H1 (cell line): ENCODE results near the gene SCYL2. TPM values are rescaled to one million over a fixed set of nuclear protein-coding genes. Genes with fewer than 3 reads are reported as not detected.

ENCODE experiments used
- CTCF ChIA-PET: fragments of 300-600 bp; sonication (Branson Sonifier 250); formaldehyde crosslinking; loops from one replicate; lab custom pipeline; 2021; ENCODE audit not compliant: partially characterized antibody; lab: Charles Lee
- POLR2A ChIA-PET: fragments of 300-600 bp; sonication (Branson Sonifier 250); formaldehyde crosslinking; loops from one replicate; lab custom pipeline; 2021; ENCODE audit warnings: inconsistent platforms; ENCODE audit not compliant: partially characterized antibody; lab: Charles Lee
- DNase-seq, 2 experiments: peaks; one replicate each; pipeline versions ENCODE4 v3.0.0 to v3.0.0-alpha.2; 2010 to 2022; ENCODE audit warnings: low spot score in 2 of 2, low read depth in 1 of 2, mixed read lengths in 1 of 2
- FAIRE-seq: peaks from 2 replicates; lab custom pipeline; 2011; peaks lifted over from hg19 to GRCh38; lab: Jason Lieb, UNC
- H2AFZ ChIP-seq: 2 replicates; pipeline ENCODE4 v1.8.1; 2012; ENCODE audit warnings: low read length, inconsistent platforms
- H2AK5ac ChIP-seq: 2 replicates; pipeline ENCODE4 v1.6.1; 2013; ENCODE audit warnings: low read depth, low read length
- H2BK120ac ChIP-seq: replicated peaks from 2 replicates; pipeline ENCODE3; 2013; ENCODE audit warnings: low read depth, low read length, inconsistent platforms
- H2BK12ac ChIP-seq: 2 replicates; pipeline ENCODE4 v1.6.1; 2013; ENCODE audit warnings: low read depth, low read length
- H2BK15ac ChIP-seq: 2 replicates; pipeline ENCODE4 v1.6.1; 2013; ENCODE audit warnings: low read length
- H2BK20ac ChIP-seq: 2 replicates; pipeline ENCODE4 v1.6.1; 2013; ENCODE audit warnings: low read length
- H2BK5ac ChIP-seq: 2 replicates; pipeline ENCODE4 v1.6.1; 2013; ENCODE audit warnings: low read depth, low read length
- H3K14ac ChIP-seq: 2 replicates; pipeline ENCODE4 v1.6.1; 2013; ENCODE audit warnings: inconsistent platforms; ENCODE audit not compliant: insufficient read length
- H3K18ac ChIP-seq: 2 replicates; pipeline ENCODE4 v1.6.1; 2013; ENCODE audit warnings: low read length; ENCODE audit errors: extremely low read depth
- H3K23ac ChIP-seq: 2 replicates; pipeline ENCODE4 v1.6.1; 2013; ENCODE audit warnings: inconsistent platforms; ENCODE audit not compliant: insufficient read length
- H3K23me2 ChIP-seq: 2 replicates; pipeline ENCODE4 v1.6.1; 2013; ENCODE audit warnings: low read depth, low read length
- H3K27ac ChIP-seq: 2 replicates; pipeline ENCODE4 v1.6.1; 2011; ENCODE audit warnings: low read depth, low read length, inconsistent platforms
- H3K27me3 ChIP-seq, 4 experiments: replicated peaks in 1 of 4; 1 replicate in 1 of 4; 2 replicates in 3 of 4; pipeline versions ENCODE4 v1.6.1 to v1.8.1; 2011 to 2013; ENCODE audit warnings: low read length in 3 of 4, mild to moderate bottlenecking in 3 of 4, inconsistent platforms in 2 of 4, mixed read lengths in 2 of 4, moderate library complexity in 1 of 4; ENCODE audit not compliant: control insufficient read depth in 3 of 4, insufficient read depth in 3 of 4; ENCODE audit errors: extremely low read depth in 1 of 4
- H3K36me3 ChIP-seq, 4 experiments: 2 replicates each; pipeline versions ENCODE4 v1.6.1 to v1.8.1; 2011 to 2013; ENCODE audit warnings: mild to moderate bottlenecking in 4 of 4, low read length in 3 of 4, moderate library complexity in 2 of 4, control low read depth in 1 of 4, inconsistent platforms in 1 of 4; ENCODE audit not compliant: insufficient read depth in 4 of 4, control insufficient read depth in 2 of 4
- H3K4ac ChIP-seq: replicated peaks from 2 replicates; pipeline ENCODE3; 2013; ENCODE audit warnings: low read length, low read depth, mixed read lengths, inconsistent platforms; ENCODE audit not compliant: insufficient read length
- H3K4me1 ChIP-seq, 4 experiments: replicated peaks in 1 of 4; 1 replicate in 1 of 4; 2 replicates in 3 of 4; pipeline versions ENCODE4 v1.6.1 to v1.8.1; 2011 to 2013; ENCODE audit warnings: low read length in 3 of 4, inconsistent platforms in 2 of 4, mixed read lengths in 1 of 4; ENCODE audit not compliant: insufficient read depth in 4 of 4, control insufficient read depth in 3 of 4
- H3K4me2 ChIP-seq, 2 experiments: 2 replicates each; pipeline versions ENCODE4 v1.6.1 to v1.8.1; 2011 to 2013; ENCODE audit warnings: low read depth in 2 of 2, low read length in 2 of 2, control low read depth in 1 of 2, inconsistent platforms in 1 of 2, mild to moderate bottlenecking in 1 of 2; ENCODE audit not compliant: insufficient read depth in 1 of 2
- H3K4me3 ChIP-seq, 4 experiments: fragments of 200-600, 300-600 bp in 1 of 4; sonication (generic), shearing (Covaris generic), sonication (Bioruptor Twin) in 1 of 4; 2 replicates each; pipeline versions ENCODE4 v1.5.1 to v1.8.1; 2011 to 2016; ENCODE audit warnings: low read length in 4 of 4, low read depth in 3 of 4, control low read depth in 2 of 4, inconsistent platforms in 2 of 4, mild to moderate bottlenecking in 2 of 4, mixed read lengths in 1 of 4, moderate library complexity in 1 of 4; ENCODE audit not compliant: insufficient read depth in 2 of 4; ENCODE audit errors: extremely low read depth in 1 of 4
- H3K56ac ChIP-seq: replicated peaks from 2 replicates; pipeline ENCODE3; 2013; ENCODE audit warnings: low read depth, mild to moderate bottlenecking, mixed read lengths, low read length, inconsistent platforms; ENCODE audit not compliant: insufficient read length
- H3K79me1 ChIP-seq: 2 replicates; pipeline ENCODE4 v1.6.1; 2013; ENCODE audit warnings: low read depth, low read length, control low read depth
- H3K79me2 ChIP-seq, 2 experiments: 2 replicates each; pipeline versions ENCODE4 v1.6.1 to v1.8.1; 2012 to 2013; ENCODE audit warnings: low read length in 2 of 2, mild to moderate bottlenecking in 2 of 2, inconsistent platforms in 1 of 2; ENCODE audit not compliant: insufficient read depth in 2 of 2, control insufficient read depth in 1 of 2
- H3K9ac ChIP-seq, 4 experiments: replicated peaks in 1 of 4; 1 replicate in 1 of 4; 2 replicates in 3 of 4; pipeline versions ENCODE4 v1.6.1 to v1.8.1; 2011 to 2013; ENCODE audit warnings: low read depth in 3 of 4, low read length in 3 of 4, control low read depth in 2 of 4, mild to moderate bottlenecking in 2 of 4, moderate library complexity in 2 of 4, inconsistent platforms in 1 of 4; ENCODE audit errors: extremely low read depth in 1 of 4
- H3K9me3 ChIP-seq, 2 experiments: 2 replicates each; pipeline versions ENCODE4 v1.6.1 to v1.8.1; 2012 to 2013; ENCODE audit warnings: mild to moderate bottlenecking in 2 of 2, moderate library complexity in 2 of 2, control low read depth in 1 of 2, inconsistent platforms in 1 of 2, low read depth in 1 of 2, low read length in 1 of 2, mixed read lengths in 1 of 2; ENCODE audit not compliant: insufficient read depth in 2 of 2
- H4K20me1 ChIP-seq, 2 experiments: replicated peaks in 1 of 2; 2 replicates each; pipeline versions ENCODE3 to v1.8.1; 2011 to 2013; ENCODE audit warnings: inconsistent platforms in 2 of 2, low read length in 2 of 2, mild to moderate bottlenecking in 1 of 2; ENCODE audit not compliant: insufficient read depth in 2 of 2, control insufficient read depth in 1 of 2
- H4K5ac ChIP-seq: 2 replicates; pipeline ENCODE4 v1.6.1; 2013; ENCODE audit warnings: low read length, low read depth, mixed read lengths, inconsistent platforms; ENCODE audit not compliant: insufficient read length
- H4K8ac ChIP-seq: 2 replicates; pipeline ENCODE4 v1.8.0; 2013; ENCODE audit warnings: mild to moderate bottlenecking, moderate library complexity, low read length, inconsistent platforms; ENCODE audit not compliant: insufficient read depth; ENCODE audit errors: extremely low read depth
- H4K91ac ChIP-seq: replicated peaks from 2 replicates; pipeline ENCODE3; 2013; ENCODE audit warnings: low read length, mixed read lengths, inconsistent platforms; ENCODE audit not compliant: insufficient read length
- BACH1 ChIP-seq: IDR thresholded peaks from 2 replicates; pipeline ENCODE4 v1.6.1; 2012; ENCODE audit warnings: low read length, improper control_type of control experiment
- BRCA1 ChIP-seq: IDR thresholded peaks from 2 replicates; pipeline ENCODE4 v1.6.1; 2012; ENCODE audit warnings: low read depth, low read length, improper control_type of control experiment
- EZH2 ChIP-seq: fragments of 200-600 bp; sonication (generic); IDR thresholded peaks from 2 replicates; pipeline ENCODE4 v1.7.1; 2012; ENCODE audit warnings: low read depth, mild to moderate bottlenecking, moderate library complexity, low read length, inconsistent platforms; ENCODE audit not compliant: severe bottlenecking
- FOSL1 ChIP-seq: IDR thresholded peaks from 2 replicates; pipeline ENCODE4 v1.6.1; 2011; ENCODE audit warnings: mild to moderate bottlenecking, low read depth, low read length, moderate library complexity; ENCODE audit not compliant: insufficient read depth
- NRF1 ChIP-seq: IDR thresholded peaks from 2 replicates; pipeline ENCODE4 v1.6.1; 2011; ENCODE audit warnings: mild to moderate bottlenecking, low read depth, low read length, improper control_type of control experiment
- PHF8 ChIP-seq: fragments of 200-600 bp; sonication (generic); conservative IDR thresholded peaks from 2 replicates; pipeline ENCODE4 v1.7.1; 2012; ENCODE audit warnings: low read depth, mild to moderate bottlenecking, inconsistent platforms, low read length, moderate library complexity
- SIN3A ChIP-seq, 2 experiments: IDR thresholded peaks in 1 of 2; conservative IDR thresholded peaks in 1 of 2; 2 replicates each; pipeline ENCODE4 v1.6.1; 2011 to 2012; ENCODE audit warnings: low read length in 2 of 2, improper control_type of control experiment in 1 of 2, low read depth in 1 of 2, mild to moderate bottlenecking in 1 of 2
- SIX5 ChIP-seq: IDR thresholded peaks from 2 replicates; pipeline ENCODE4 v1.6.1; 2011; ENCODE audit warnings: mild to moderate bottlenecking, low read depth, low read length
- SP1 ChIP-seq: IDR thresholded peaks from 2 replicates; pipeline ENCODE4 v1.6.1; 2011; ENCODE audit warnings: low read depth, low read length
- SP2 ChIP-seq: IDR thresholded peaks from 2 replicates; pipeline ENCODE4 v1.6.1; 2012; ENCODE audit warnings: mild to moderate bottlenecking, low read length, inconsistent platforms
- TAF1 ChIP-seq: IDR thresholded peaks from 2 replicates; pipeline ENCODE4 v1.6.1; 2011; ENCODE audit warnings: mild to moderate bottlenecking, low read depth, low read length
- TCF12 ChIP-seq: IDR thresholded peaks from 2 replicates; pipeline ENCODE4 v1.6.1; 2011; ENCODE audit warnings: low read depth, mild to moderate bottlenecking, low read length
- WGBS, 2 experiments: shearing (Covaris generic) in 1 of 2; methylation state at CpG; one replicate each; pipeline versions ENCODE4 v1.1.6 to v1.1.7; 2013 to 2015; ENCODE audit warnings: low lambda C conversion rate in 2 of 2, mixed read lengths in 2 of 2, inconsistent platforms in 1 of 2, low coverage in 1 of 2, missing lambda C conversion rate in 1 of 2; ENCODE audit not compliant: insufficient replicate concordance in 2 of 2, insufficient coverage in 1 of 2, insufficient read length in 1 of 2; ENCODE audit errors: extremely low coverage in 1 of 2, missing lambda C conversion rate in 1 of 2; 5-methylcytosine and 5-hydroxymethylcytosine counted together
- polyA plus RNA-seq, 7 experiments: library from polyadenylated mRNA; depleted of rRNA in 3 of 7; stranded (reverse) in 5 of 7; unstranded in 2 of 7; fragments of >200 nt in 5 of 7; fragments of 200-250 nt in 2 of 7; gene quantifications; 1 replicate in 5 of 7; 2 replicates in 1 of 7; 4 replicates in 1 of 7; pipeline versions ENCODE4 v1.2.1 to v1.2.3, GENCODE V29; 2011 to 2013; ENCODE audit warnings: missing spikeins in 2 of 7, mixed read lengths in 2 of 7
- total RNA-seq: library from RNA; stranded (reverse); fragmentation: NEBNext Ultra II Directional; extraction: Animal tissue kit (Norgen Biotek cat#: 25700); gene quantifications from 2 replicates; pipeline ENCODE4 v1.2.1, GENCODE V29; 2021

SCYL2 gene
- total and polyA plus RNA-seq, 2 of the 8 experiments (the other 6 are each of a cell fraction or from before 2014, with no cell fraction given), result 8.9 to 48.7 TPM

DNA sequence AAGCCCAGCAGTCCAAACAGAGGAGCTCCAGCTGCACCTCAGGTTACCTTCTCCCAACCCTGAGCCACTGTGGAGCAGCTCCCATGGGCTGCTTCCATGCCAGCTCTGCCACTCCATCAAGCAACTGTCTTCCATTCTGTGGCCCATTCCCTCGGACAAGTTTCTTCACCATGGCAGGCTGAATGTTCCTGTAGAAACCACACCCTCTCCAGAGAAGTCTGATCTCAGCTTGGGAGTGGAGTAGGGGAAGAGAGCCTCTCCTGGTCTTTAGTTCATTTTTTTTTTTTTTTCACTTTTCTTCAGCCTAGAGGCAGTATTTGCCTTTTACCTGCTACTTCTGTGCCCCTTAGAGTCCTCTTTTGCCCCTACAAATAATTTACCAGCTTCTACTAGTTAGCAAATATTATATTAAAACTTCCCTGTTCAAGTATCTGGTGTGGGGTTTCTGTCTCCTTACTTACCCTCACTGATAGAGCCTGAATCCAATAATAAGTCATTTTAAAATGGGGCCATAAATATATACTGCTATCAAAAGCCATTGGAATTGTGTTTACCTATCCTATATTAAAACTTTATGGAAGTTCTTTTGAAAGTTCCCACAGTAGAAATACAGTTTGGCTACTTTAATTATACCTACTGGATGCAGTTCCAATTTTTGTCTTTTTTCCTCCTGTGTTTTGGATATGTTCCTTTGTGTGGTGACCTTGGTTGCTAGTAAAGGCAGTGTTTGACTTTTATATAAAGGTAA is 78.2 kb downstream of the SCYL2 start:
- CTCF ChIA-PET, result interaction anchor here (0.8 to 6.4 kb wide), 7 partner anchors 12 to 388 kb away, joined by 3 to 94 read pairs (median 4); no protein-coding TSS in a partner anchor
- Histone ChIP-seq H2BK120ac (no peak overlapping the region), H2BK12ac (no peak overlapping the region), H3K23me2 (no peaks in the 10 kb centered on the region), H3K18ac (no peak overlapping the region), H3K27ac (no peak overlapping the region), H3K14ac (no peak overlapping the region), H3K4me2 (no peak overlapping the region), H3K4me3 (no peak overlapping the region), H3K79me2 (no peaks in the 10 kb centered on the region), H3K79me1 (no peaks in the 10 kb centered on the region), H3K56ac (no peak overlapping the region), H3K4ac (no peak overlapping the region), H4K91ac (no peak overlapping the region), H2AK5ac (no peak overlapping the region), H3K9me3 (no peaks in the 10 kb centered on the region), H2BK20ac (no peak overlapping the region), H3K23ac (no peak overlapping the region), H2AFZ (no peak overlapping the region), H3K36me3 (no peaks in the 10 kb centered on the region), H3K9ac (no peak overlapping the region), H4K8ac (no peak overlapping the region), H3K4me1 (no peaks in the 10 kb centered on the region), H2BK5ac (no peak overlapping the region), H4K5ac (no peak overlapping the region), H4K20me1 (no peaks in the 10 kb centered on the region), H3K27me3 (no peaks in the 10 kb centered on the region), H2BK15ac (no peak overlapping the region)
- POLR2A ChIA-PET, result interaction anchor here (1.1 kb wide), 1 partner anchor 119 kb away, joined by 3 read pairs; no protein-coding TSS in a partner anchor
- 100% methylated on average over 1 of the region's 1 CpG; no CpG with 5 or more reads in 1 of the 2 experiments for WGBS, 2 experiments
- DNase-seq, result no peak
- no peak for FAIRE-seq
- TF ChIP-seq TCF12 (no peak), PHF8 (no peak), SIX5 (no peak), FOSL1 (no peak), SIN3A (conservative IDR thresholded peaks at IDR 0.05 in 1 of 2, IDR thresholded peaks at IDR 0.05 in 1 of 2; ENCODE audit: low read depth in 1 of 2, low read length in 2 of 2) (no peak), NRF1 (no peak), BRCA1 (no peak), BACH1 (no peak), SP1 (no peak), TAF1 (no peak), EZH2 (no peak), SP2 (no peak)
